HG02973 (cell line): ENCODE results near the gene SLC22A2.
A peak's percentile ranks its signal among the peaks of the same experiment; 100 is the strongest.
"Not testable (repeated sequence)": the region's sequence is repeated elsewhere in the genome, so short reads cannot be mapped to it uniquely, and the experiment has no call there.

Experiments used
- ATAC-seq: cut with Tn5 transposase; IDR thresholded peaks from one replicate; pipeline ENCODE4 v1.9.1; 2021; ENCODE audit warnings: moderate library complexity; ENCODE audit not compliant: unreplicated experiment

The SLC22A2 gene

DNA sequence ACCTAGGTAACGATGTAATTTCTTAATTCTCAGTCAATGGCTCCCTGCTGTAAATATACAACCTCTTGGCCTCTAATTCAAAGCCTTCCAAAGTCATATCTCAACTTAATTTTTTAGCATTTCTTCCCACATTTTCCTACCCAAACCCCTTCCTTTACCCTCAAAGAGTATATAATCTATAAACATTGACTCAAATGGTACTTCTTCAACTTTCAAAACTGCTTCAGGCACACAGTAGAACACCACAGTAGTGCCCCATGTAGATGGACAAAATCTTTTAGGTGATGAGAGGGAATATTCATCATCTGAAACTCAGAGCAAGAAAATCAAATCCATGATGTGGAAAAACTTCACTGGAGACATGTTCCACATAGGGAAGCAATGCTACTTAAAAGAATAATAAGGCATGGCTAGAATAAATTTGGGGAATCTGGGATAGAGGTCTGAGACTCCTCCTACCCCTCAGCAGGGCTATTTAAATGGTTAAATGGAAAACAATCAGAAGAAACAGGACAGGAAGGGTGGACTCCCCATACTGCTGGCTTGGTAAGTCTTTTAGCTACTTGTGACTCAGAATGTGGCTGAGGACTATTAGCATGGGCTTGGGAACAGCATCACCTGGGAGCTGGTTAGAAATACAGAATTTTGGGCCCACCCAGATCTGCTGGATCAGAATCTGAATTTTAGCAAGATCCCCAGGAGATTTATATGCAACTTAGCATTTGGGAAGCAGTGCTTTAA lies 6.4 kb downstream of the SLC22A2 start:
- ATAC-seq: no peak

DNA sequence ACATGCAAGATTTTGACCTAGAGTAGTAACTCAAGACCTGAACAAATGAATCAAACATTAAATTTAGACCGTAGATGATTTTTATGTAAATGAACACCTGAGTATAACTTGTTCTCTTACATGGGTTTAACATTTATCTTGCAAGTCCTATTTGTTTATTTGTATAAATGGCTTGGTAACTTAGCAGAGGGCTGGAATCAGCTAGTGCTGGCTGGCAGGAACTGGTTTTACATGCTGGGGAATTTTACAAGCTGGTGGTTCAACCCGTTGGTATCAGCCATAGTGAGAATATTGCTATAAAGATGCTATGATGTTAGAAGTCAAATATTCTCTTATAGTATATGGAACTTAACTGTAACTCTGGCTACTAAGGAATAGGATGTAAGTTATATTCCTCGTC lies 8.9 kb downstream of the SLC22A2 start:
- no peak for ATAC-seq

DNA sequence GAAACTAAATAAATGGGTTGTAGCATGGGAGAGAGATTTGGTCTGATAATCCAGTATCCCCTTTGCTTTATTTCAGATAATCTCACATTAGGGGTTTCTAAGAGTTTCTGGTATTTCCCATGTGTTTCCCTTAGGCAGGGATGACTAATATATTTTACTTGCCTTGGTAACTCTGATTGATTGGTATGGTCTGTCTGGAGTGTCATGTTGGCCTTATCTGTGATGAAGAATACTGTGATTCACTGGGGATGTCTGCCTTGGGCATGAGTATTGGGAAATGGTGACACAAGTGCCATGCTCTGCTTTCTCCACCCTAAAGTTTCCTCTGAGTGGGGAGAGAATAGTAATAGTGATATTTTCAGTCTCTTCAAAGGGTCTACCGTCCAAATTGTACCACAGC lies 10.1 kb downstream of the SLC22A2 start:
- ATAC-seq: no peak

DNA sequence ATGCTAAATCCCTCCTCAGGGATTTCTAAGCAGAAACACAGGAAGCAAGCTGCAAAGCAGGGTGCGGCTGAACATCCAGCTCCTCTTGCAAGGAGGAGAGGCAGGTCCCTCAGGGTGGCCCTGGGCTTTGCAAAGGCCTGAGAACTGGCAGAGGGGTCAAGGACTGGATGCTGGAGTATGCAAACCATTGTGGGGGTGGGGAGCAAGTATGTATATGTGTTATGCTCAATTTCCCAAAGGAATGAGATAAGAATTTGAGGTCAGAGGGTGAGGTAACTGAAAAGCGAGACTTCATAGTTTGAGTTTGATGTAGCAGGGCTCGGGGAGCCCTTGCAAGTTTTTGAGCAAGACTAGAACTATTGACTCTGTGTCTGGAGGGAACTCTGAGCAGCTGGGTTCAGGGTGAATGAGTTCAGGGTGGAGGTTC lies 11.2 kb downstream of the SLC22A2 start:
- ATAC-seq: no peak

DNA sequence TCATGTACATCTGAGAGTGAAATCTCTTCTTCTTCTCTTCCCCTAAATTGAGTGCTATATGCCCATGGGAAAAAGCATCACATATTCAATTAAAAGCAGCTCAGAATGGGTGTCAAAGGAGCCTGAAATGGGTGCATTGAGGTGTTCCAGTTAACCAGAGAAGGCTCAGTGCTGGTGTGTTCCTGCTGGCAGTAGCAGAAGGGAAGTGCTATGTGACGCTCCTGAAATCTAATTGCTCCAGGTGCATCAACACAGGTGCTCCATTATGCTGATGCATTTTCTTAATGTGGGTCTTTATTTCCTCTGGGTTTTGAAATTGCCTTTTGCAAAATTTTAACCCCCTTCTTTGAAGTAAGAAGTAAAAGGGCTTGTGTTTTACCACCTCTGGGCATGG lies 17.9 kb downstream of the SLC22A2 start:
- no peak for ATAC-seq

DNA sequence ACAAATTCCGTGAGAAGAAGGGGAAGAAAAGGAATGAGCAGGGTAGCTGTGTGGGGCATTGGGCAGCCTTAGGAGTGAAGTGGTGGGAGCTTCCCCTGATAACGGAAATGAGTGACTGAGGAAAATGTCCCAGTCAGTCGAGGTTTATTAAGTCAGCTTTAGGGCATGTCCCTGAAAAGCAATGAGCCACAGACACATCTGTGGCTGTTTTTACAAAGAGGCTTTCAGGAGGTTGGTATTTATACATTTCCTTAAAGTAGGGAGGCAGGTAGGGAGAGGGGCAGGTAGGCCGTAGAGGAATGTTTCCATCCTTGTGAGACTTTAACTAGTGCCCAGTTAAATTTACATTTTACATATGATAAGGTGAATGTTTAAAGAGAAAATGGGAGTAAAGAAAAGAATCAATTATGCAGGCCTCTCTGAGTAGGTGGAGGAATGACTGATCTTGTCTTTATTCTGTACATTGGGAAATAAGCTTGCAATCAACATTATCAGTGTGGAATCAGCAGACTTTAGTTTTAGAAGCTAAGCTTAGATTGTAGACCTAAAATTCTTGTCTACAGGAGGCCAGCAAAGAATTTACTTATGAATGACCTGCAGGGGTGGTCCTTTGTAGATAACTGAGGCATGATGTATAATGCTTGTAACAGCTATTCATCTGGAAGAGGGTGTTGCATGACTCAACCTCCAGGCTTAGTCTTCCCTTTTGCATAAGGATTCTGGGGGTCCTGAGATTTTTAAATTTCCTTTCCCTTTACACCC lies 18.5 kb downstream of the SLC22A2 start:
- ATAC-seq: no peak

DNA sequence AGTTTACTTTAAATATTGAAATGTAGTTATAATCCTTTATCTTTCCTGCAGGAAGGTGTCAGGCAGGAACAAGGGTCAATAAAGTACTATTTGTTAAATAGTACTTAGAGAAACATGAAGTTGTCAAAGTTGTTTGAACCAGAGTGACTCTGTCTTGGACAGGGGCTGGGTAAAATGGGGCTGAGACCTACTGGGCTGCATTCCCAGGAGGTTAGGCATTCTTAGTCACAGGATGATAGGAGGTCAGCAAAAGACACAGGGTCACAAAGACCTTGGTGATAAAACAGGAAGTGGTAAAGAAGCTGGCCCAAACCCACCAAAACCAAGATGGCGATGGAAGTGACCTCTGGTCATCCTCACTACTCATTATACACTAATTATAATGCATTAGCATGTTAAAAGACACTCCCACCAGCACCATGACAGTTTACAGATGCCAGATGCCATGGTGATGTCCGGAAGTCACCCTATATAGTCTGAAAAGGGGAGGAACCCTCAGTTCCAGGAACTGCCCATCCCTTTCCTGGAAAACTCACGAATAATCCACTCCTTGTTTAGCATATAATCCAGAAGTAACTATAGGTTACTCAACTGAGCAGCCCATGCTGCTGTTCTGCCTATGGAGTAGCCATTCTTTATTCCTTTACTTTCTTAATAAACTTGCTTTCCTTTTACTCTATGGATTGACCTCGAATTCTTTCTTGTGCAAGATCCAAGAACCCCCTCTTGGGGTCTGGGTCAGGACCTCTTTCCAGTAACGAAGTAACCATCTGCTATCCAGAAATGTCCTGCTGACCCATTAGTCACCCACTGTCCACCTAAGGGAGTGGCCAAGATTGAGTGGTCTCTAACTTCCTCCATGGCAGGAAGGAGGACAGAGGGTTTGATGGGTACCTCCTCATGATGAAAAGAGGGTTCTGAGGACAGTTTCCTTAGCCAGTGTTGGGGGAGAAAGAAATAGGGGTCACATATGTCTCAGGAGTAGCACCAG lies 19.6 kb downstream of the SLC22A2 start:
- no peak for ATAC-seq

DNA sequence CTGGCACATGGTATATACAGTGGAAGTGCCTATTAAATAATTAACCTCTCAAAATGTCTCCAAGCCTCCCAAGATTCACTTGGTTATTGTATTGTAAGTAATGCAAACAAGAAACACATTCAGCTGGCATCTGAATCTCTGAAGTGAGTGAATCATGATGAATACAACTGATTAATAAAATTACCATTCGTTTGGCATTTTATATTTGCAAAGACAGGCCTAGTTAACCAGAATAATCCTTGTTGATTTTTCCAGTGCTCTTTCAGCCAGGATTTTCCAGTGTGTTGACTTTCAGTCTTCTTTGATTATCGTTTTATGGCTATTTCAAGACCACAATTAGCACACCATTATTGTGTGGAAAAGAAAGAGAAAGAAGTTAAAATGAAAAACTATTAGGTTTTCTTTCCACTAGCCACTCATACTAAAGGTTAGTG lies 20.3 kb downstream of the SLC22A2 start:
- ATAC-seq: no peak

DNA sequence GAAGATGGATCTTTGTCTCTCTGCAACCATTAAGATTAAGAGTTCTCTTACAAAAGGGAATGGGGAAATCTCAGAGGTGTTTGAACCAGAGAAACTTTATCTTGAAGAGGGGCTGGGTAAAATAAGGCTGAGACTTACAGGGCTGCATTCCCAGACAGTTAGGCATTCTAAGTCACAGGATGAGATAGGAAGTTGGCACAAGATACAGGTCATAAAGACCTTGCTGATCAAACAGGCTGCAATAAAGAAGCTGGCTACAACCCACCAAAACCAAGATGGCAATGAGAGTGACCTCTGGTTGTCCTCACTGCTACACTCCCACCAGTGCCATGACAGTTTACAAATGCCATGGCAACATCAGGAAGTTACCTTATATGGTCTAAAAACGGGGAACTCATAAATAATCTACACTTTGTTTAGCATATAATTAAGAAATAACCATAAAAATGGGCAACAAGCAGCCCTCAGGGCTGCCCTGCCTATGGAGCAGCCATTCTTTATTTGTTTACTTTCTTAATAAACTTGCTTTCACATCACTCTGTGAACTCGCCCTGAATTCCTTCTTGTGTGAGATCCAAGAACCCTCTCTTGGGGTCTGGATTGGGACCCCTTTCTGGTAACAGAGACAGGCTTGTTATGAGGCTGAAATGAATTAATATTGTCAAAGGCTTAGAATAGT lies 20.9 kb downstream of the SLC22A2 start:
- not testable (repeated sequence) for ATAC-seq

DNA sequence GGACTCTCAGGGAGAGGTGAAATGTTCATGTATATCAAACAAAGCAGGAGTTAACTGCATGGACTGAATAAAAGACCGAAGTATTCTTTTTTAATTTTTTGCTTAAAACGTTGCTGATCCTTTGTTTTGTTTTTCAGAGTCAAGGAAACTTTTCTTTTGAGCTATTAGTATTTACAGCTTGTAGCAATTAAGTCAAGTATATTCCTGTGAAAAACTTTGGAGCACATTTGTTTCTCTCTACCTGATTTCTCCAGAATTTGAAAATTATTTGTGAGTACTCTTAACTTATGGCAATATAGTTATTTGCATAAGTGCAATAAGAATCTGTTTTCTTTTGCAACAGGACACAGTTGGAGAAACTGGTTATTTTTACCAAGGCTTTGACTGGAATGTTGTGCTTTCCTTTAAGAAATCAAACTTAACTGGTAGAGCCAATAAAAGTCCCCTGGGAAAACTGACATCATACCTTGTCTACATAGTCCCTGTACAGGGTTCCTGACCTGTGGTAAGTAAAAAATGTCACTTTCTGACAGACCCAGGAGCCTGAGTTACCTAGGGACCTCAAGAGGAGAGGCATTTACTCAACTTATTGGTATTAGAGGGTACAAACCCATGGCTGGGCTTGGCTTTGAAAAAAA lies 22.3 kb downstream of the SLC22A2 start:
- not testable (repeated sequence) for ATAC-seq

DNA sequence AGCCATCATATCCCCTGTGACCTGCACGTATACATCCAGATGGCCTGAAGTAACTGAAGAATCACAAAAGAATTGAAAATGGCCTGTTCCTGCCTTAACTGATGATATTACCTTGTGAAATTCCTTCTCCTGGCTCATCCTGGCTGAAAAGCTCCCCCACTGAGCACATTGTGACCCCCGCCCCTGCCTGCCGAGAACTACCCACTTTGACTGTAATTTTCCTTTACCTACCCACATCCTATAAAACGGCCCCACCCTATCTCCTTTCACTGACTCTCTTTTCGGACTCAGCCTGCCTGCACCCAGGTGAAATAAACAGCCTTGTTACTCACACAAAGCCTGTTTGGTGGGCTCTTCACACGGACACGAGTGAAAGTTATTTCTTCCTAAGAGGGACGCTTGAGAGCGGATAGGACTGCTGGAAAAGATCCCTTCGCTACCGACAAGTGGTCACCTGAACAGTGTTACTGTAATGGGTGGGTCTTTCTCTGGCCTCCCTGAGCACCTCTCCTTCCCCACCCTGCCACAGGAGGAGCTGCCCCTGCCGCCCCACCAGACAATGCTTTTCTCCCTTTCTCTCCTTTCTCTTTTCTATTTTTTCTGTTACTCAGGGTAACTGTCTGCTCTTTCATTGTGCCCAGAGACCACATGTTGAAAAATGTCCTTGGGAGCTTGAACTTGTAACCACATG lies 24.5 kb downstream of the SLC22A2 start:
- not testable (repeated sequence) for ATAC-seq

DNA sequence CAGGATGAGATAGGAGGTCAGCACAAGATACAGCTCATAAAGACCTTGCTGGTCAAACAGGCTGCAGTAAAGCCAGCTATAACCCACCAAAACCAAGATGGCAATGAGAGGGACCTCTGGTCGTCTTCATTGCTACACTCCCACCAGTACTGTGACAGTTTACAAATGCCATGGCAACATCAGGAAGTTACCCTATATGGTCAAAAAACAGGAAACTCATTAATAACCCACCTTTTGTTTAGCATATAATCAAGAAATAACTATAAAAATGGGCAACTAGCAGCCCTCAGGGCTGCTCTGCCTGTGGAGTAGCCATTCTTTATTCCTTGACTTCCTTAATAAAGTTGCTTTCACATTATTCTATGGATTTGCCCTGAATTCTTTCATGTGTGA lies 30.9 kb downstream of the SLC22A2 start:
- no peak for ATAC-seq

DNA sequence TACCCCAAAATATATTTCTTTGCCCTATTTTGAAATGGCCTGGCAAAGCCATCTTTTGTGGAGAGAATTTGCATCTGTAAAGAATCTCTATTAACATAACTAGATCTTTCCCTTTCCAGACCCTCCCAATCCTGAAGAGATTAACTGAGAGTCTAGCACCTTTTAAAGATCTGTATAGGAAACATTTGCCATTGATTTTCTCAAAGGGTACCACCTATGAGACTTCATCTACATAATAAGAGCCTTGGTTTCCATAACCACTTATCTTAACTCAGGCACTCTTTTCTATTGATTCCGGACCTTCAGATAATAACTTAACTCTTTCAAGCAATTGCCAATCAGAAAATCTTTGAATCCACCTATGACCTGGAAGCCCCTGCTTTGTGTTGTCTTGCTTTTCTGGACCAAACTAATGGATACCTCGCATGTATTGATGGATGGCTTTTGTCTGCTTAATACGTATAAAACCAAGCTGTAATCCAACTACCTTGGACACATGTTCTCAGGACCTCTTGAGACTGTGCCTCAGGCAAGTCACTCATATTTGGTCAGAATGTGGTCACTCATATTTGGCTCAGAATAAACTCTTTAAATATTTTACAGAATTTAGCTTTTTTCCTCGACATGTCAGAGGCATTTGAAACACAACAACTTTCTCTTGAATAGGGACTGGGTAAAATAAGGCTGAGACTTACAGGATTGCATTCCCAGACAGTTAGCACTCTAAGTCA lies 31.4 kb downstream of the SLC22A2 start:
- no peak for ATAC-seq

DNA sequence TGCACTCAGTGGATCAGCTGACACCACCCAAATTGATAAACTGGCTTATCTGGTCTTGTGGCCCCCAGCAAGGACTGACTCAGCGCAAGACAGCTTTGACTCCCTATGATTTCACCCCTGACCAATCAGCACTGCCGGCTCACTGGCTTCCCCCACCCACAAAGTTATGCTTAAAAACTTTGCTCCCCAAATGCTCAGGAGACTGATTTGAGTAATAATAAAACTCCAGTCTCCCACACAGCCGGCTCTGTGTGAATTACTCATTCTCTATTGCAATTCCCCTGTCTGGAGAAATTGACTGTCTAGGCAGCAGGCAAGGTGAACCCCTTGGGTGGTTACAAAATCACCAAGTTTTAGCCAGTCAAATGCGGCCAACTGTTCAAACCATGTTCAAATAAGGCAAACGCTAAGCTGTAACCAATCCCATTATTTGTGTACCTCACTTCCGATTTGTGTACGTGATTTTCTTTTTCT lies 32.5 kb downstream of the SLC22A2 start:
- ATAC-seq: peak; percentile 62

DNA sequence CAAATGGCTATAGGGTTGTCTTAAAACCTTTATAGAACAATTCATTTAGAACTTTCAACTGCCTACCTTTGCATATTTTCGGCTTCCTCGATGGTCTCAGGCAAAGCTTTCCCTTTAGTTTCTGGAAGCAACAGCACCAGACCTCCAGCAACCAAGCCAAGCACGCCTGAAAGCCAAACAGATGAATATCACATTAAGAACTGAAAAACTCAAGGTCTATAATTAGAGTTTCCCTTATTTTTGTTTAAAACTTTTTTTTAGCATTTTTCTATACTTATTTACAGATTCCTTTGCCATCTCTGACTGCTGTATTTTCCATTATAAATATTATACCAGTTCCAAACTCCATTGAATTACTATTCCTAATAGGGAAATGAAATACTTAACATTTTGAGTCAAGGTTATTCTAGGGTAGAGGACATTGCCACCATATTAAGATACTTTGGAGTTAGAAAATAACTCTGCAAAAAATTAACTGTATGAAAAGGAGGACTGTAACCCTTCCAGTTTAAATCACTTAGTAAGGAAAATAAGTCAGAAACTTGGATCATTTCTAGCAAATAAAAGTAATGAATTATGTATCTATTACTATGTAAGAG lies 33.9 kb downstream of the SLC22A2 start:
- ATAC-seq: no peak

DNA sequence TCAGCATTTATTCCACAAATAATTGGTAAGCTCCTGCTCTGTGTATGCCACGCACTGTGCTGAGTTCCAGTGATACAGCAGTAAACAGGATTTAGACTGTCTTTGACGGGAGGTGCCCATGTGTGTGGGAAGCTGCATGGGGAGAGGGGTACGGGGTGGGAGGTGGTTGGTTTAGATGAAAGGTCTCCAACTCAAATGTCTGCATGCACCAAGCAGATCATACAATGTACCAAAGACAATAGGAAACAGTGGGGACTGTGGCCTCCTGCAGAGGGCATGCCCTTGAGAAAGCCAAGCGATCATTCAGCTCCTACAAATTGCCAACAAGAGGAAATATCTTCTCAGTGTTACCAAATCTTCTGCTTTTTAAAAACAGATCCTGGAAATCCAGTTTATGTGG lies 36.1 kb downstream of the SLC22A2 start:
- ATAC-seq: no peak

DNA sequence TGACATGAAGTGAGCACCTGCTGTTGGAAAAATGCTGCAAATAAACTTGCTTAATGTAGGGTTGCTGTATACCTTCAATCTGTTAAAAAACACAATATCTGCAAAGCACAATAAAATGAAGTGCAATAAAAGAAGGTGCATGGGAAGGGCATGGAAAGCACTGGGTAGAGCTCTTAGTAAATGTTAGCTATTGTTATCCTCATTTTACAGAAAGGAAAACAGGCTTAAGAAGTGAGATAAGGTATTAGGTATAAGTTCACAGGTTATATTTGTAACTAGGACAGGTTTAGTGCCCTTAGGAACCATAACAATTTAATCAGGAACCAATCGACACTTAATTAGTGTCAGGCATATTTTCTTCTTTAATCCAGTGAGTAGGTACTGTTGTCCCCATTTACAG lies 36.7 kb downstream of the SLC22A2 start:
- ATAC-seq: no peak

DNA sequence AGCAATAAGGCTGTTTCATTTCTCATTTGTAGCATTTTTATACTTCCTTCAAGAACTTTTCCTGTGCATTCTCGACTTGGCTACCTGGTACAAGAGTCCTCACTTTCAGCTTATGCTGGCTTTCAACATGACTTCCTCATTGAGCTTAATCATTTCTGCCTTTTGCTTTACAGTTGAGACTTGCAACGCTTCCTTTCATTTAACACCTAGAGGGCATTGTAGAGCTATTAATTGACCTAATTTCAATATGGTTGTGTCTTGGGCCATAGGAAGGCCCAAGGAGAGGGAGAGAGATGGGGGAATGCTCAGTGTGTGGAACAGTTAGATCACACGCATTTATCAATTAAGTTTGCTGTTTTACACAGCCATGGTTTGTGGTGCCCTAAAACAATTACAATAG lies 37.2 kb downstream of the SLC22A2 start:
- ATAC-seq: peak; percentile 71
